Keratinocyte (primary cell): ENCODE measurements around the gene PHYH. TPM values are rescaled to one million over a fixed set of nuclear protein-coding genes. Genes with fewer than 3 reads are reported as not detected.
A peak's percentile ranks its signal among the peaks of the same experiment; 100 is the strongest.

Source experiments
- DNase-seq: peaks from one replicate; pipeline ENCODE4 v3.0.0-alpha.2; 2011; ENCODE audit warnings: low read depth, missing footprints, low spot score
- FAIRE-seq: peaks from 2 replicates; lab custom pipeline; 2011; peaks lifted over from hg19 to GRCh38; lab: Jason Lieb, UNC
- H2AFZ ChIP-seq: 2 replicates; pipeline ENCODE4 v1.6.0; 2012; ENCODE audit warnings: low read length, control low read depth, inconsistent platforms; ENCODE audit not compliant: control insufficient read depth
- H3K27ac ChIP-seq: 2 replicates; pipeline ENCODE4 v1.5.1; 2011; ENCODE audit warnings: low read length; ENCODE audit not compliant: control insufficient read depth, insufficient read depth
- H3K27me3 ChIP-seq: 3 replicates; pipeline ENCODE4 v1.6.0; 2011; ENCODE audit warnings: low read length; ENCODE audit not compliant: control insufficient read depth, insufficient read depth; ENCODE audit errors: extremely low read depth
- H3K36me3 ChIP-seq, 2 experiments: 2 replicates in 1 of 2; 3 replicates in 1 of 2; pipeline ENCODE4 v1.5.1; 2011; ENCODE audit warnings: low read length in 2 of 2, mild to moderate bottlenecking in 1 of 2; ENCODE audit not compliant: control insufficient read depth in 2 of 2, insufficient read depth in 2 of 2; ENCODE audit errors: extremely low read depth in 1 of 2
- H3K4me1 ChIP-seq: 3 replicates; pipeline ENCODE4 v1.5.1; 2011; ENCODE audit warnings: low read length; ENCODE audit not compliant: control insufficient read depth, insufficient read depth; ENCODE audit errors: extremely low read depth
- H3K4me2 ChIP-seq: 3 replicates; pipeline ENCODE4 v1.6.0; 2011; ENCODE audit warnings: low read depth, low read length; ENCODE audit not compliant: control insufficient read depth, insufficient read depth; ENCODE audit errors: extremely low read depth
- H3K4me3 ChIP-seq, 3 experiments: fragments of 200-600 bp in 1 of 3; sonication (generic) in 1 of 3; 2 replicates in 2 of 3; 3 replicates in 1 of 3; pipeline ENCODE4 v1.5.1; 2011 to 2016; ENCODE audit warnings: low read length in 3 of 3, mild to moderate bottlenecking in 3 of 3, control low read depth in 2 of 3, inconsistent platforms in 1 of 3, low read depth in 1 of 3, mixed read lengths in 1 of 3, mixed run types in 1 of 3, moderate library complexity in 1 of 3; ENCODE audit not compliant: control insufficient read depth in 2 of 3, insufficient read depth in 2 of 3; ENCODE audit errors: extremely low read depth in 1 of 3
- H3K79me2 ChIP-seq: 2 replicates; pipeline ENCODE4 v1.6.0; 2012; ENCODE audit warnings: low read length; ENCODE audit not compliant: control insufficient read depth, insufficient read depth
- H3K9ac ChIP-seq: 3 replicates; pipeline ENCODE4 v1.6.0; 2011; ENCODE audit warnings: low read length; ENCODE audit not compliant: control insufficient read depth, insufficient read depth; ENCODE audit errors: extremely low read depth
- H3K9me1 ChIP-seq: 3 replicates; pipeline ENCODE4 v1.6.0; 2011; ENCODE audit warnings: low read length; ENCODE audit not compliant: control insufficient read depth, insufficient read depth; ENCODE audit errors: extremely low read depth
- H3K9me3 ChIP-seq: 2 replicates; pipeline ENCODE4 v1.5.1; 2012; ENCODE audit warnings: low read depth, low read length; ENCODE audit not compliant: control insufficient read depth
- H4K20me1 ChIP-seq: 3 replicates; pipeline ENCODE4 v1.6.0; 2011; ENCODE audit warnings: low read length; ENCODE audit not compliant: control insufficient read depth, insufficient read depth; ENCODE audit errors: extremely low read depth
- CTCF ChIP-seq, 3 experiments: IDR thresholded peaks in 1 of 3; conservative IDR thresholded peaks in 1 of 3; optimal IDR thresholded peaks in 1 of 3; 2 replicates in 2 of 3; 3 replicates in 1 of 3; pipeline versions ENCODE3 to v1.5.1; 2011; ENCODE audit warnings: low read length in 3 of 3, mild to moderate bottlenecking in 3 of 3, moderate library complexity in 2 of 3, control low read depth in 1 of 3, inconsistent platforms in 1 of 3; ENCODE audit not compliant: insufficient read depth in 2 of 3; ENCODE audit errors: extremely low read depth in 1 of 3
- EZH2 ChIP-seq: IDR thresholded peaks from one replicate; pipeline ENCODE4 v1.6.1; 2012; ENCODE audit warnings: inconsistent platforms, mild to moderate bottlenecking, low read length, moderate library complexity
- dilution Hi-C: fragments of 300-500 bp; cut with MboI; formaldehyde crosslinking; loops from one replicate; pipeline ENCODE4 v1.7.0; 2020; ENCODE audit warnings: low sequenced_read_pairs; ENCODE audit not compliant: extremely low pct_ligation_motif_present
- polyA minus RNA-seq, 3 experiments: library from RNA; depleted of rRNA, polyadenylated mRNA; stranded (reverse); fragments of >200 nt; gene quantifications; 1 replicate in 1 of 3; 2 replicates in 1 of 3; 3 replicates in 1 of 3; pipeline ENCODE4 v1.2.3, GENCODE V29; 2011
- polyA plus RNA-seq, 5 experiments: library from polyadenylated mRNA; depleted of rRNA in 3 of 5; stranded (reverse) in 3 of 5; stranded (forward) in 1 of 5; unstranded in 1 of 5; fragments of >200 nt; gene quantifications; 1 replicate in 1 of 5; 2 replicates in 3 of 5; 3 replicates in 1 of 5; pipeline versions ENCODE4 v1.2.1 to v1.2.3, GENCODE V29; 2011 to 2012; ENCODE audit warnings: missing spikeins in 2 of 5, low read depth in 1 of 5, low replicate concordance in 1 of 5

Gene PHYH
- polyA plus RNA-seq = 10.9 to 11.5 TPM (median 10.9 TPM) in 3 replicates
- polyA plus RNA-seq (2011; ENCODE audit: low read depth) = 2.4 TPM
- polyA plus RNA-seq (2011; cell fraction: cytosol; rRNA removed) = 13.2 and 20.6 TPM in 2 replicates
- 9.0 and 9.8 TPM in 2 replicates for polyA plus RNA-seq (2011; cell fraction: nucleus; rRNA removed)
- 9.7 and 12.3 TPM in 2 replicates for polyA plus RNA-seq (2012; ENCODE audit: low replicate concordance)
- 2.7 to 5.3 TPM (median 4.4 TPM) in 3 replicates for polyA minus RNA-seq
- 2.5 TPM for polyA minus RNA-seq (2011; cell fraction: cytosol; rRNA and poly(A)+ RNA removed)
- polyA minus RNA-seq (2011; cell fraction: nucleus; rRNA and poly(A)+ RNA removed) = 1.3 and 1.8 TPM in 2 replicates

GRCh38 chr10:13299437-13300287, at the start of gene PHYH:
Gene PHYH (minus strand): TSS chr10:13300064. CDS start chr10:13300042, 22 bp downstream.
- peak within 1 kb of the TSS; percentile 70 for H3K9ac ChIP-seq
- TF ChIP-seq EZH2 (no peak), CTCF (optimal IDR thresholded peaks at IDR 0.05 in 1 of 3, IDR thresholded peaks at IDR 0.05 in 1 of 3, conservative IDR thresholded peaks at IDR 0.05 in 1 of 3; ENCODE audit: extremely low read depth in 1 of 3, insufficient read depth in 2 of 3, low read length in 3 of 3) (no peak)
- H3K36me3 ChIP-seq = no peaks in the 10 kb centered on the region
- dilution Hi-C loops = no loop called here
- H3K9me1 ChIP-seq = no peaks in the 10 kb centered on the region
- peak within 1 kb of the TSS; percentile 56 to 69 (median 64) for H3K4me3 ChIP-seq
- peaks cover 2% of the 10 kb centered on the region for H3K4me1 ChIP-seq
- DNase-seq (no peak), FAIRE-seq (no peak)
- peak within 1 kb of the TSS; percentile 84 for H3K4me2 ChIP-seq
- H4K20me1 ChIP-seq = no peaks in the 10 kb centered on the region
- H2AFZ ChIP-seq = peak within 1 kb of the TSS; percentile 89
- no peaks in the 10 kb centered on the region for H3K79me2 ChIP-seq
- no peaks in the 10 kb centered on the region for H3K27me3 ChIP-seq
- H3K27ac ChIP-seq = peak within 1 kb of the TSS; percentile 6
- H3K9me3 ChIP-seq = no peaks in the 10 kb centered on the region

- H3K79me2 ChIP-seq = peaks cover 28% of the 10 kb centered on the region
- peak within 1 kb of the TSS; percentile 84 for H2AFZ ChIP-seq
- DNase-seq (no peak), FAIRE-seq (no peak)
- TF ChIP-seq EZH2 (no peak), CTCF (optimal IDR thresholded peaks at IDR 0.05 in 1 of 3, IDR thresholded peaks at IDR 0.05 in 1 of 3, conservative IDR thresholded peaks at IDR 0.05 in 1 of 3; ENCODE audit: extremely low read depth in 1 of 3, insufficient read depth in 2 of 3, low read length in 3 of 3) (no peak)
- H3K4me1 ChIP-seq = peaks cover 10% of the 10 kb centered on the region
- no peaks in the 10 kb centered on the region for H4K20me1 ChIP-seq
- H3K27ac ChIP-seq = peak within 1 kb of the TSS; percentile 85
- H3K4me3 ChIP-seq = peak within 1 kb of the TSS; percentile 65 to 89 (median 87)
- dilution Hi-C loops = no loop called here
- H3K9me1 ChIP-seq = peaks cover 2% of the 10 kb centered on the region
- peak within 1 kb of the TSS; percentile 94 for H3K9ac ChIP-seq
- peaks cover 1 to 3% of the 10 kb centered on the region in 2 experiments for H3K36me3 ChIP-seq
- no peaks in the 10 kb centered on the region for H3K9me3 ChIP-seq
- H3K4me2 ChIP-seq = peak within 1 kb of the TSS; percentile 96
- H3K27me3 ChIP-seq = peaks cover 18% of the 10 kb centered on the region
These were observed 48.6 kb upstream of the PHYH start, which contains the start of gene SEPHS1 for GRCh38 chr10:13348216-13349017. Gene SEPHS1 (minus strand): TSS chr10:13348293. CDS start chr10:13344950, 3,343 bp downstream.
